NCI-H2171 (cell line): ENCODE data around the gene MTA1.

Source experiments
- DNase-seq: peaks from one replicate; lab custom pipeline; 2025; lab: John Stamatoyannopoulos, UW

The MTA1 gene

DNA sequence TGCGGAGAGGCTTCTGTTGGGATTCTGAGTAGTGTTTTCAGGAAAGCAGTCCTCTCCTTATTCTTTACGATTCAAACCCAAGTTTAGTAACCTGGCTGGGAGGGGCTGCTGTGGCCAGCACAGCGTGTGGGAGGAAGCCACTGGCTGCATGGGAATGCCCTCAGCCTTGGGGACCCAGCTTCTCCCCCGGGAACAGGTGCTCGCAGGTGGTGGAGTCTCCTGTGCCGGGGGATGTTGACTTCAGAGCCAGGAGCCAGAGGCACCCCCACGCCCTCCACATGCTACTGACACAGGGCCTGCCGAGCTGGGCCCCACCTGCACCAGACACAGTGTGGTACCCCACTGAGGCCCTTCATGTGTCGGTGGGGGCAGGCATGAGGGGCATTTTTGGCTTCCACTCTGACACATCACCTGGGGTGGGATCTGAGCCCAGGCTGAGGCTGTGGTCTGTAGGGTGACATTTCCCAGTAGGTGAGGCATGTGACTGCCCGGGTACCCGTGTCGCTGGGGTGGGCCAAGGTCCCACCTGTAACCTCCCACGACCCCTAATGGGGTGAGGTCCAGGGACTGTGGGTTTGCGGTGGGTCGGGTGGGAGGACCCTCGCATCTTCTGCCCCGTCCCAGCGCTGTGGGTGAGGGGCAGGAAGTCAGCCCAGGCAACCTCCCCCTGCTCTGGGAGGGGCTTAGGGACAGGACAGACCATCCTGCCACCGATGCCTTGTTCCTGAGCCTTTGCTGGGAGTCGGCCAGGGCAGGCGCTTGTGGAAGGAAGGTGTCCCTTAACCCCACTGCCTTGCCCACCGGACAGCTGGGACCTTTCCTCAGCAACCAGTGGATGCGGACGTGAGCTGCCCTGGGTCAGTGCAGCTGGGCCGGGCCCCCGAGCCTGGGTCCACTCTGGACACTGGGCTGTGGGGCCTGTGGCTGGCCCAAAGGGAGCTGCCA lies 26.5 kb downstream of the MTA1 start:
- no peak for DNase-seq

DNA sequence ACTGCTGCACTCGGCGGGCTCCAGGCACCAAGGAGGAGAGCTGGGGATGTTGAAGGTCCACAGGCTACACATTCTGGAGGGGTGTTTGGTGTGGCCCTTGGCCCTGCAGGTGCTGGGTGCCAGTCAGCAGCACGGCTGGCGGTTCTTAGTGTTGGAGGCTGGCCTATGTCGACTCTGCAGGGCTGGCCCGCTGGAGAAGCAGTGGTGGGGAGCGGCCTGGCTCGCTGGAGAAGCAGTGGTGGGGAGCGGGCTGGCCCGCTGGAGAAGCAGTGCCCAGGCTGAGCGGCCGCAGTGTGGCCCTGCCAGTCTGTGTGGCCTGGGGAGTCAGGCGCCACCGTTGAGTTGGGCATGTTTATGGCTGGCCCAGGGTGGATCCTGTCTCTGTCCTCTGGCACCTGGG lies 27.3 kb downstream of the MTA1 start:
- no peak for DNase-seq

DNA sequence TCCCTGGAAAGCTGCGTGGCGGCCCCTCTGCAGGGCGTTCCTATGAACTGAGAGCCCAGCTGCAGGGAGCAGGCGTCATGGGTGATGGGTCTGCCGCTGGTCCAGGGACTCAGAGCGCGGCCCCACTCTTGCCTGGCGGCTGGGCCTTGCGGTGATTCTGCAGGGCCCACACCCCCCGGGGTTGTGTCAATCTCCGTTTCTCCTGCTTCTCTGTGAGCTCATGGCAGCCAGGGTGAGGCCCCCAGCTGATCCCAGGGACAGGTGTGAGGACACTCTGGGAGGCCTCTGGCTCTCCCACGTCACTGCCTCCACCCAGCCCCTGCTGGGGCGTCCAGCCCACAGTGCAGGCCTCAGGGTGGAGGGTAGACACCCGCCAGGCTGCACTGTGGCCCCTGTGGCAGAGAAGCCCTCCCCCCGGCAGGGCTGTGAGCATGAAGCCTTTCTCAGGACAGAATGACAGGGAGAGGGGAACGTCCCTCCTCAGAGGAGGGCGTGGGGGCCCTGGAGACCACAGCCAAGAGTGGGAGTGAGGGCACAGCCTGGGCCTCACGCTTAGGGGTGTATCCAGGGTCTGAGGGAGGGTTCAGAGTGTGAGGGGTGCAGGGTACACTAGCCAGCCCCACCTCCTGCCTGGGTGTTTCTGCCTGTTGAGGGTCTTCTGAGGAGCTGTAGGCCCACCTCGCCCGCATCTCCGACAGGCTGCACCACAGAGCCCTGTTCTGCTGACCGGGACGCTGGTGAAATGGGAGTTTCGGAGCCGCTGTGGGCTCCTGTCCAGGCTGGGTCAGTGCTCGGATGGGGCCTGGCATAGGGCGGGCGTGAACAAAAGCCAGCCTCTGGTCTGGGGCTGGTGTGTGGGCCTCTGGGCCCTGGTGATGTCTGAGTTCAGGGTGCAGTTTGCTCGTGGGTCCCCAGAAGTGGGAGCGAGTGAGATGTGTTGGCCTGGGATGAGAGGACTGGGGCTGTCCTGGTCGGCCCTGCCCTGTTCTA lies 28.3 kb downstream of the MTA1 start:
- DNase-seq: no peak

DNA sequence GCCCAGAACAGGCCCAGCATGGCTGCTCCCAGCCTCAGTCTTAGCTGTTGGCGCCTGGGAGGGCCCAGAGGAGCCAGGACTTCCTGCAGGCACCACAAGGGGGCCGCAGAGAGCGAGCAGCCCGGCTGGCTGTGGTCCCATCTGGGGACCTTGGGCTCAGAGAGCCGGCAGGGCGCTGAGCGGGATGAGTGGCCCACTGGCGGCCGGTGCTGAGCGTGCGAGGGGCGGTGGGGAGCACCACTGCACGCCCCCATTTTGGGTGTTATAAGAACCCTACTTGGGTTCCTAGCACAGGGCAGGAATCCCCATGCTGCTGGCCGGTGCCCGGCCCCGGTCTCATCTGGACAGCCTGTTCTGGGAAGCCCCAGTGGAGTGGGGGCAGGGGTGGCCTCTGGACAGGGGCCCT lies 29.1 kb downstream of the MTA1 start:
- peak; percentile 51 for DNase-seq

DNA sequence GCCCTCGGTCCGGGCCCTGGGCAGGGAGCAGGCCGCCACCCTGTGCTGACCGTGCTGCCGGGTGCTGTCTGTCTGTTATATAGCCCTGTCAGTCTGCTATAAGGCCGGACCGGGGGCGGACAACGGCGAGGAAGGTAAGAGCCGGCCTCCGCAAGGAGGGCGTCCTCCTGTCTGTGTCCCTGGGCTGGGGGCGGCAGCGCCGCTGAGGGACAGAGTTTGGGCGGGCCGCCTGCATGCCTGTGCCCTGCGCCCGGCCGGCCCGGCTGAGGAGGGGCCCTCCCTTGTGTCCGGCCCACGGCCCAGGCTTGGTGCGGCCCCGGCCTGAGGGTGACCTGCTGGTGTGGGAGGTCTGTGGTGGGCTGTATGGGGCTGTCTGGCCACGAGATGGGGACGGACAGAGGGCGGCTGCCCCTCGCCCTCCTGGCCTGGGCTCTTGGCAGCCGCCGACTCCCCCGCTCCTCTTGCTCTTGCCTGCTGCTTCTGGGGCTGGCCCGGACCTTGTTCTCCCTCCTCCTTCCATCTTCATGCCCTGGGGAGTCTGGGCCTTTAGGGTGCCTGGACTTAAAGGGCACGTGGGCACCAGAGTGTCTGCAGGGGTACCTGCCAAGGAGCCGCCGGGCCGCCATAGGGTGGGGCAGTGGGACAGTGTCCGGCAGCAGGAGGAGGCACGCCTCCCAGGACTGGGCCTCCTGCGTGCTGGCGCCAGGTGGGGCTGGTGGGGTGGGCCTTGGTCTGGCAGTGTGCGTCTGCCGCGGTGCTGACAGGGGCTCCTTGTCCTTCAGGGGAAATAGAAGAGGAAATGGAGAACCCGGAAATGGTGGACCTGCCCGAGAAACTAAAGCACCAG lies 29.9 kb downstream of the MTA1 start:
- DNase-seq: no peak

DNA sequence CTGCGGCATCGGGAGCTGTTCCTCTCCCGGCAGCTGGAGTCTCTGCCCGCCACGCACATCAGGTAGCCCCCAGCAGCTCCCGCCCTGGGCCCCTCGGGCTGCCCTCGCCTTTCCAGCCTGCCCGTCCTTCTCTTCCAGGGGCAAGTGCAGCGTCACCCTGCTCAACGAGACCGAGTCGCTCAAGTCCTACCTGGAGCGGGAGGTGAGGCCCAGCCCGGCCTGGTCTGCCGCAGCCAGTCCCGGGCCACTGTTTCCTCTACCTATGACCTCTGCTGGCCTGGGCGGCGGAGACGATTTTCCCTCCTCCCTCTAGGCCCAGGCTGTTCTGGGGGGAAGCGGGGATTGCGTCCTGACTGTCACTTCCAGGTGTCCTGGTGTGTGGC lies 30.5 kb downstream of the MTA1 start:
- no peak for DNase-seq

DNA sequence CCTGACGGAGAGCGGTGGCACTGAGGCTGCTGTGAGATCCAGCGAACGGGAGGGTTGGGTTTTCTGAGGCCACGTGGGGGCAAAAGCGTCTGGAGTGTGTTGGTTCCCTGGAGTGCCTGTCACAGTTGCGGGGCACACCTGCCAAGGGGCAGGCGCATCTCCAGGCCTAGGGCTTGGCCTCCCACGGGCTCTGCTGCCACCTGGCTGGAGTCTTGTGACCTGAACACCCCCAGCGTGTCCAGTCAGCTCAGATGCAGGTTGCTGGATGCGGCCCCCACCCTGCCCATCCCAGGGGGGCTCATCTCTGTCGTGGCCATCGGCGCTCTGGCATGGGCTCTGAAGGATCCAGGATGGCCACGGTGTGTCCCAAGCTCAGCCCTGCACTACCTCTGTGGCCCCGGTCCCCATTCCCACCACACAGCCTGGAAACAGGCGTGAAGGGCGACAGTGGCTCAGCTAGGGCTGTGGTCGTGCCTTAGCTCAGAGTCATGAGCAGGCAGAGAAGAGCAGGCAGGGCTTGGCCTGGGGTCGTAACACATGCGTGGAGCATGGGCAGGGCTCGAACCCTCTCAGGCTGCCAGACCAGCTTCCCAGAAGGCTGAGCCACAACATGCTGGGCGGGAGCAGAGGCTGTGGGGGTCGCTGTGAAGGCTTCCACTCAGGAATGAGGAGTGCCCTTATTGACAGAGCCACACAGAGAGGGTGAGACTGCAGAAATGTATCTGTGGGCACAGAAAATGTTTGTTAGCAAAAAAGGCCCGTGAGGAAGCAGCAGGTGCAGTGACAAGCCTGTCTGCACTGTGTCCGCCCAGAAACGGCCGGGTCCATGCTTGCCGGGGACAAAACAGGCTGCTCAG lies 31.5 kb downstream of the MTA1 start:
- no peak for DNase-seq

DNA sequence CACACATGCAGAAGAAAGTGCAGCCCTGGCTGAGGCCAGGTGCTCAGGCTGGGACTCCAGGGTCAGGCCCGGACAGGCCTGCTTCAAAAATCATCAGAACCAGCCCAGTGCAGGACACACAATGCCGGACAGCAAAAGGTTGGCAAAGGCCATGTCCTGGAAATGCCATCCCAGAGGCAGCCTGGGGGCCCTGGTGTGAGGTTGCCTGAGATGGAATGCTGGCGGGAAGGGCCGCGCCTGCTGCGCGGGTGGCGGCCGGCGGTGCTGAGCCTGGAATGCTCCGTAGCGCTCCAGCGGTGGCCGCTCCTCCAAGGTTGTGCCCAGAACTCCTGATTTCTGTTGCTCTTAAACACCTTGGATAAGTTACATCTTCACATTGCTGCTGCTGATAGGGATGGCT lies 33.3 kb downstream of the MTA1 start:
- DNase-seq: no peak

DNA sequence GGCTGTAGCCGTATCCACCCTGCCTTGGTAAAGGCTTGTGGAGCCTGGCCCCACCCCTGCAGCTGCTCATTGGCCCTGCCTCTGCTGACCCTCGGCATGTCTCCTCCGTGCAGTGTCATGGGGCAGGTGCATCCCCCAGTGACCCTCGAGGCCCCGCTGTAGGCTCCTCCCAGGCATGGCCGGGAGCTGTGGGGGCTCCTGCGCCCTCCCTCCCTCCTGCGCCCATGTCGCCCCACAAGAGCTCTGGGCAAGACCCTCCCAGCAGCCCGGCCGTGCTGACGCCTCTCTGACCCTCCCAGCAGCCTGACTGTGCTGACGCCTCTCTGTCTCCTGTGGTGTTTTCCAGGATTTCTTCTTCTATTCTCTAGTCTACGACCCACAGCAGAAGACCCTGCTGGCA lies 34.2 kb downstream of the MTA1 start:
- DNase-seq: no peak

DNA sequence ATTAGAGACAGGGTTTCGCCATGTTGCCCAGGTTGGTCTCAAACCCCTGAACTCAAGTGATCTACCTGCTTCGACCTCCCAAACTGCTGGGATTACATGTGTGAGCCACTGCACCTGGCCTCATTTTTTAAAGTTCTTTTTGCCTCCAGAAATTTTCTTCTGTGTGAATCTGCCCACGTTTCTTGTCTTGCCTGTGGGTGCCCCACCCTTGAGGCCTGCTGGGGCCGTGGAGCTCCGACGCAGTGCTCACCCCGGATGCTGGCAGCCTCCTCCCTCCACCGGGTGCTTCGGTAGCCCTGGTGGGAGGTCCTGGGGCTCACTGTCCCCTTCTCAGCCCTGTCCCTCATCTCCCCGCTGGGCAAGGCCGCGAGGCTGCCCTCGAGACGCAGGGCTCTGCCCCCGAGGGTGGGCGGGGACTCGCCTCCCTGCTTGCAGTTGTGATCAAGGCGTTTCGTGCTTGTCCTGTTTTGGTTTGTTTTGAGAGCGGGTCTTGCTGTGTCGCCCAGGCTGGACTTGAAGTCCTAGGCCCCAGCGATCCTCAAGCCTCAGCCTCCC lies 35.5 kb downstream of the MTA1 start:
- DNase-seq: no peak

DNA sequence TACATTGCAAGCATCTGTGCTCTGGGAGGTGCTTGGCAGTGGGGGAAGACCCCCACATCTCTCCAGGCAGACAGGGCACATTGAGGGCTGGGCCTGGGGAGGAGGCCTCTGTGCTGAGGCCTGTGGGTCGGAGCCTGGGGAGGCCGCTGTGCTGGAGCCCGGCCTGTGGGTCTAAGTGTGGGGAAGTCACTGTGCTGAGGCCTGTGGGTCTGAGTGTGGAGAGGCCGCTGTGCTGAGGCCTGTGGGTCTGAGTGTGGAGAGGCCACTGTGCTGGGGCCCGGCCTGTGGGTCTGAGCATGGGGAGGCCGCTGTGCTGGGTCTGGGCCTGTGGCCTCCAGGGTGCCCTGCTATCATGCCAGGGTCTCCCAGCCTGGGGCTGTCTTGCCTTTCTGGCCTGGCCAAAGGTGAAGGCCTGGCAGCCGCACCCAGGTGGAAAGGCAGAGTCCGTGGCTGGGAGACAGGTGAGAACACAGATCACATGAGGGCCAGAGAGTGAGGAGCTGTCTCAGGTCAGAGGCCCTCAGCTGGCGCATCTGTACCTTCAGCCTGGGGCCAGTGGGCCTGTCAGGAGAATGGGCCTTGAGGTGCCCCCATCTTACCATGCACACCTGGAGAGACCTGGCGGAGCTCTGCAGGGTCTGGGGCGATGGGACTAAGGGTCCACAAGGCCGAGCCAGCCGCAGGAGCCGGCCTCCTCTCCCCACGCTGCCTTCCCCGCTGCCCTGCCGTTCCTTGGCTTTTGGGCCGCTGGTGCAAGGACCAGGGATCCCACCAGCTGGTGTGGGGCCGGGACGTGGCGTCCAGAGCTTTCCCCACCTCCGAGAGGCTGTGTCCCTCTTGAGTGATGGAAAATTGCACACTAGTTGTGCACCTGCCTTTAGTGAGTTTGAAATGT lies 36.4 kb downstream of the MTA1 start:
- no peak for DNase-seq

DNA sequence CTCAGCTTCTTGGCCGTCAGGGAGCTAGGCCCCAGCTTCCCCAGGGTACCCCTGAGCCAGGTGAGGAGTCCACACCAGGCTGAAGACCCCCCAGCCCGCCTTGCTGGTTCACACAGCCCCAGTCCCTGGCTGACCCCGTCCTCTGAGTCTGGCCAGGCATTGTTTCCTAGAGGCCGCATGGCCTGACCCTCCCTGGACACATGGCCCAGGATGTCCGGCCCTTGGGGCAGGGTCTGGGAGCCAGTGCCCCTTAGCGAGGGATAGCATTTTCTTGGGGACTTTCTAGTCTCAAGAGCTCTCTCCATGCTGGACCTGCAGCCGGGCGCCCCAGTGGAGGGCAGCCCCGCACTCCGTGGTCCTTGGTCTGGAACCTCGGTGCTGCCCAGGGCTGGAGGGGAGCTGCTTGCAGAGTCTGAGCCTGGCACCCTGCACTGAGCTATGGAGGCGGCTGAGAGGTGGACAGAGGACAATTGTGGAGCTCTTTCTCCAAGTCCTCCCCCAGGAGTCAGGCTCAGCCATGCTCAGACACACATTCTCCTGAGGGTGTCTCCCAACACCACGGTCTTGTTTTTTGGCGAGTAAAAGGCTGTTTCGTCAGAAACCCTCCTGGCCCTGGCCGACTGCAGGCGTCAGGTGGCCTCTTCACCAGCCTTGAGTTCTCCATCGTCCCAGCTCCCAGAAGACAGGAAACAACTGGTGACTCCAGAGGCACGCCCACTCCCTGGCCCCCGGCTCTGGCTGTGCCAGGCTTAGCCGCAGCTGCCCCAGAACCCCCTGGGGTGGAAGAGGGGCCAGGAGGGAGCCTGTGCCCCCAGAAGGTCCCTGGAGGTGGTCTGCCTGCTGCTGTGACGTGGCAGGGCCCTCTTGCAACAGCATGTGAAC lies 37.4 kb downstream of the MTA1 start:
- DNase-seq: no peak

DNA sequence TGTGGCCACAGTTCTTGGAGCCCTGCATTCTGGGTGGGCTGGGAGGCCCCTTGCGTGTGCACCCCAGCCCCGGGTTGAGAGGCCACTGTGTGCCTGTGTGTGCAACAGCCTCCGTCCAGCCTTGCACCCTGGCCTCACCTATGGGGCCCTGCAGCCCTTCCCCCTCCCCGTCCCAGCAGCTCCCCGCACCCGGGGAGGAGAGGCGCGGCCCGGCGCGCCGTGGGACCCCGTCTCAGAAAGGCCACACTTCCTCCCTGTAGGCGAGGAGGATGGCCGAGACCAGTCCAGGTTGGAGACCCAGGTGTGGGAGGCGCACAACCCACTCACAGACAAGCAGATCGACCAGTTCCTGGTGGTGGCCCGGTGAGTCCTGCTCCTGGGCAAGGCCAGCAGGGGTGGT lies 38.4 kb downstream of the MTA1 start:
- no peak for DNase-seq

DNA sequence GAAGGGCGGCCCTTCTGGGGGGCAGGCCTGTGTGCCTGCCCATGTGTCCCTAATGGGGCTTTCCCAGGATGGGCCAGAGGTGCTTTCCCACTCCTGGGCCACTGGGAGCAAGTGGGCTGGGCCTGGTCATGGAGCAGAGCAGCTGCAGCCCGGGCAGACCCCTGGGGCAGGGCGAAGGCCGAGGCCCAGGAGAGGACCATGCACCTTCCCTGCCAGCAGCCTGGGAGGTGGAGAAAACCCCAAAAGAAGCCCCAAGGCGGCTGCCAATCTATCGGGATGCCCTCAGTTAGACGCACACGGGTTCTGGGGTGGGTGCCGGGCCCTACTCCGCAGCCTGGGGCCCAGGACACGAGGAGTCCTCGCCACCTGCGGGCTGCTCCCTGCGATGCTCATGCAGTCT lies 38.9 kb downstream of the MTA1 start:
- no peak for DNase-seq

DNA sequence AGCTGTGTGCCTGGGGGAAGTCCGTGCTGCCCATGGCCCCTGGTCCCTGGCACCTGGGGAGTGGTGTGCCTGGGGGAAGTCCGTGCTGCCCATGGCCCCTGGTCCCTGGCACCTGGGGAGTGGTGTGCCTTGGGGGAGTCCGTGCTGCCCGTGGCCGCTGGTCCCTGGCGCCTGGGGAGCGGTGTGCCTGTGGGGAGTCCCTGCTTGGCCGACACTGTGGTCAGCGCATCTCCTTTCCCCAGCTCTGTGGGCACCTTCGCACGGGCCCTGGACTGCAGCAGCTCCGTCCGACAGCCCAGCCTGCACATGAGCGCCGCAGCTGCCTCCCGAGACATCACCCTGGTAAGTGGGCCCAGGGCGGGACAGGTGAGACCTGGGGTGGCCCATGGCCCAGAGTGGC lies 40.5 kb downstream of the MTA1 start:
- no peak for DNase-seq

DNA sequence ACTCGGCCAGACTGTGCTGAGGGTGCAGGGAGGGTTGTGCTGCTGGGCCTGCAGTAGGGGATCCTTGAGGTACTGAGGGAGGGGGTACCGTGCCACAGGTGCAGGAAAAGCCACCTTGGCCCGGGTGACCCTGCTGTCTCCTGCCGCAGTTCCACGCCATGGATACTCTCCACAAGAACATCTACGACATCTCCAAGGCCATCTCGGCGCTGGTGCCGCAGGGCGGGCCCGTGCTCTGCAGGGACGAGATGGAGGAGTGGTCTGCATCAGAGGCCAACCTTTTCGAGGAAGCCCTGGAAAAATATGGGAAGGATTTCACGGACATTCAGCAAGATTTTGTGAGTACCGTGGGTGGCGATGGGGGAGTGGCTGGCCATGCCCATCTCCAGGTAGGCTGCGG lies 41.0 kb downstream of the MTA1 start:
- no peak for DNase-seq

DNA sequence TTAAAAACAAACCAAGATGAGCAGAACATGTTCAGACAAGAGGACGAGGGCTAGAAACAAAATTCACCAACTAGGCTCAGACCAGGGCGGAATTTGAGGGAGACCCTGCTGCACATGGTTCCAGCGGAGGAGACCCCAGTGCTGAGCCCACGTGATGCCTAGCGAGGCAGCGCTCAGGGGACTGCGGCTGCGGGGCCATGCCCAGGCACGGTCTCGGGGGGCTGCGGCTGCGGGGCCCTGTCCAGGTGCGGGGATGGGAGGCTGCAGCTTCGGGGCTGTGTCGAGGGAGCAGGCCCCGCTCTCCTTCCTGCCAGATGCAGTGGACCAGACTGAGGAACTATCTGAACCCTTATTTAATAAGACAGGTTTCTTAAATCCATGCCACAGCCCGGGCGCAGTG lies 42.3 kb downstream of the MTA1 start:
- no peak for DNase-seq

DNA sequence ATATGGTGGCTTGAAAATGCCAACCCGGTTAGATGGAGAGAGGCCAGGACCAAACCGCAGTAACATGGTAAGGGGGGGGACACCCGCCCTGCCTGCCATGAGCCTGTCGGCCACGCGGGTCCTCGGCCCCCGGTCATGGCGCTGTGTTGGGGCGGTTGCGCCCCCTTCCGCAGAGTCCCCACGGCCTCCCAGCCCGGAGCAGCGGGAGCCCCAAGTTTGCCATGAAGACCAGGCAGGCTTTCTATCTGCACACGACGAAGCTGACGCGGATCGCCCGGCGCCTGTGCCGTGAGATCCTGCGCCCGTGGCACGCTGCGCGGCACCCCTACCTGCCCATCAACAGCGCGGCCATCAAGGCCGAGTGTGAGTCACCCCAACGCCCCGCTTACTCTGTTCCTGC lies 44.9 kb downstream of the MTA1 start:
- DNase-seq: no peak
